A549 (cell line): ENCODE results near the gene NOX3.

Experiments used
- CHD2 ChIP-seq: fragments of 150-350 bp; IDR thresholded peaks from 2 replicates; pipeline ENCODE4 v1.6.1; 2014; ENCODE audit warnings: low read length; ENCODE audit not compliant: partially characterized antibody
- JUN ChIP-seq, 2 experiments: fragments of >200 bp; sonication (Bioruptor Twin); formaldehyde crosslinking; IDR thresholded peaks; 2 replicates in 1 of 2; 3 replicates in 1 of 2; pipeline ENCODE4 v1.6.1; 2016 to 2017
- JUNB ChIP-seq: fragments of >200 bp; sonication (Bioruptor Twin); formaldehyde crosslinking; IDR thresholded peaks from 2 replicates; pipeline ENCODE4 v1.6.1; 2016
- MAFK ChIP-seq: fragments of 450-650 bp; IDR thresholded peaks from 2 replicates; pipeline ENCODE4 v1.6.1; 2014; ENCODE audit not compliant: partially characterized antibody
- PBX3 ChIP-seq: IDR thresholded peaks from 2 replicates; pipeline ENCODE4 v1.6.1; 2012
- POLR2A ChIP-seq: IDR thresholded peaks from 2 replicates; pipeline ENCODE4 v1.6.1; 2012; ENCODE audit warnings: mild to moderate bottlenecking, low read length
- RAD21 ChIP-seq, 2 experiments: fragments of >200 bp in 1 of 2; sonication (Bioruptor Twin) in 1 of 2; formaldehyde crosslinking in 1 of 2; IDR thresholded peaks in 1 of 2; conservative IDR thresholded peaks in 1 of 2; 2 replicates in 1 of 2; 3 replicates in 1 of 2; pipeline ENCODE4 v1.6.1; 2012 to 2018; ENCODE audit warnings: inconsistent platforms in 1 of 2
- RCOR1 ChIP-seq: fragments of 150-350 bp; IDR thresholded peaks from 2 replicates; pipeline ENCODE4 v1.6.1; 2014; ENCODE audit warnings: antibody characterized with exemption, low read length, low read depth
- ZSCAN20 ChIP-seq: fragments of 250-450 bp; sonication (Bioruptor Pico); IDR thresholded peaks from 2 replicates; pipeline ENCODE4 v1.8.0; 2022; ENCODE audit warnings: mild to moderate bottlenecking, moderate library complexity
- TF ChIP-seq, protein P1 (sequence below): fragments of >200 bp; sonication (Bioruptor Twin); formaldehyde crosslinking; IDR thresholded peaks from 3 replicates; pipeline ENCODE4 v1.5.1; 2016

DNA sequence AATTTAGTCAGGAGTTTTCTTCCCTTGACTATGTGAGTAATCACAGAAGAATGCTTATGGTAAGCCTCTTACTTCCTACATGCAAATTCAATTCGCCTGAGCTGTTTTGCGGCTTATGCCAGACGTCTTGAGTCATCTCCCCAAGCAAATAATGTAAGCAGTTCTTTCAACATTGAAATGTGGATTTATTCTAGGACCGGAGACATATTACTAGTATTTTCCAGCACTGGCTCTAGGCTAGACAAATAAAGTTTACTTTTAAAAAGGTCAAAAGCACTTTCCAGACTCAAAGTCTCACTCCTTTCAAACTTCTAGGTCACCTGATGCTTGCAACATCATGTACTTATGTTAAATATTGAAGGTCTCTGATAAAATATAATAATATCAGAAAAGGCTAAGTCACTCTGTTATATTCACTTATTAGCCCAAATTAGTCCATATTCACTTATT is 38.1 kb upstream of the NOX3 start:
- TF ChIP-seq, protein P1, sequence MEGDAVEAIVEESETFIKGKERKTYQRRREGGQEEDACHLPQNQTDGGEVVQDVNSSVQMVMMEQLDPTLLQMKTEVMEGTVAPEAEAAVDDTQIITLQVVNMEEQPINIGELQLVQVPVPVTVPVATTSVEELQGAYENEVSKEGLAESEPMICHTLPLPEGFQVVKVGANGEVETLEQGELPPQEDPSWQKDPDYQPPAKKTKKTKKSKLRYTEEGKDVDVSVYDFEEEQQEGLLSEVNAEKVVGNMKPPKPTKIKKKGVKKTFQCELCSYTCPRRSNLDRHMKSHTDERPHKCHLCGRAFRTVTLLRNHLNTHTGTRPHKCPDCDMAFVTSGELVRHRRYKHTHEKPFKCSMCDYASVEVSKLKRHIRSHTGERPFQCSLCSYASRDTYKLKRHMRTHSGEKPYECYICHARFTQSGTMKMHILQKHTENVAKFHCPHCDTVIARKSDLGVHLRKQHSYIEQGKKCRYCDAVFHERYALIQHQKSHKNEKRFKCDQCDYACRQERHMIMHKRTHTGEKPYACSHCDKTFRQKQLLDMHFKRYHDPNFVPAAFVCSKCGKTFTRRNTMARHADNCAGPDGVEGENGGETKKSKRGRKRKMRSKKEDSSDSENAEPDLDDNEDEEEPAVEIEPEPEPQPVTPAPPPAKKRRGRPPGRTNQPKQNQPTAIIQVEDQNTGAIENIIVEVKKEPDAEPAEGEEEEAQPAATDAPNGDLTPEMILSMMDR, result no peak
- TF ChIP-seq MAFK, result no peak
- TF ChIP-seq JUN (IDR thresholded peaks at IDR 0.05), result peak; percentile 85 to 88; a peak in 4 of 5 replicates
- TF ChIP-seq RCOR1, result no peak
- peak; percentile 97 for TF ChIP-seq JUNB
- no peak for TF ChIP-seq ZSCAN20 (CRISPR knock-in tag)
- peak in 1 of 2 experiments; percentile 62; a peak in 3 of 5 replicates for TF ChIP-seq RAD21 (conservative IDR thresholded peaks at IDR 0.05 in 1 of 2, IDR thresholded peaks at IDR 0.05 in 1 of 2)
- no peak for TF ChIP-seq PBX3
- no peak for TF ChIP-seq CHD2
- TF ChIP-seq POLR2A, result no peak
